ENCODE data around the gene PAPLN. TPM values are rescaled to one million over a fixed set of nuclear protein-coding genes. Genes with fewer than 3 reads are reported as not detected.

Gene PAPLN, protein sequence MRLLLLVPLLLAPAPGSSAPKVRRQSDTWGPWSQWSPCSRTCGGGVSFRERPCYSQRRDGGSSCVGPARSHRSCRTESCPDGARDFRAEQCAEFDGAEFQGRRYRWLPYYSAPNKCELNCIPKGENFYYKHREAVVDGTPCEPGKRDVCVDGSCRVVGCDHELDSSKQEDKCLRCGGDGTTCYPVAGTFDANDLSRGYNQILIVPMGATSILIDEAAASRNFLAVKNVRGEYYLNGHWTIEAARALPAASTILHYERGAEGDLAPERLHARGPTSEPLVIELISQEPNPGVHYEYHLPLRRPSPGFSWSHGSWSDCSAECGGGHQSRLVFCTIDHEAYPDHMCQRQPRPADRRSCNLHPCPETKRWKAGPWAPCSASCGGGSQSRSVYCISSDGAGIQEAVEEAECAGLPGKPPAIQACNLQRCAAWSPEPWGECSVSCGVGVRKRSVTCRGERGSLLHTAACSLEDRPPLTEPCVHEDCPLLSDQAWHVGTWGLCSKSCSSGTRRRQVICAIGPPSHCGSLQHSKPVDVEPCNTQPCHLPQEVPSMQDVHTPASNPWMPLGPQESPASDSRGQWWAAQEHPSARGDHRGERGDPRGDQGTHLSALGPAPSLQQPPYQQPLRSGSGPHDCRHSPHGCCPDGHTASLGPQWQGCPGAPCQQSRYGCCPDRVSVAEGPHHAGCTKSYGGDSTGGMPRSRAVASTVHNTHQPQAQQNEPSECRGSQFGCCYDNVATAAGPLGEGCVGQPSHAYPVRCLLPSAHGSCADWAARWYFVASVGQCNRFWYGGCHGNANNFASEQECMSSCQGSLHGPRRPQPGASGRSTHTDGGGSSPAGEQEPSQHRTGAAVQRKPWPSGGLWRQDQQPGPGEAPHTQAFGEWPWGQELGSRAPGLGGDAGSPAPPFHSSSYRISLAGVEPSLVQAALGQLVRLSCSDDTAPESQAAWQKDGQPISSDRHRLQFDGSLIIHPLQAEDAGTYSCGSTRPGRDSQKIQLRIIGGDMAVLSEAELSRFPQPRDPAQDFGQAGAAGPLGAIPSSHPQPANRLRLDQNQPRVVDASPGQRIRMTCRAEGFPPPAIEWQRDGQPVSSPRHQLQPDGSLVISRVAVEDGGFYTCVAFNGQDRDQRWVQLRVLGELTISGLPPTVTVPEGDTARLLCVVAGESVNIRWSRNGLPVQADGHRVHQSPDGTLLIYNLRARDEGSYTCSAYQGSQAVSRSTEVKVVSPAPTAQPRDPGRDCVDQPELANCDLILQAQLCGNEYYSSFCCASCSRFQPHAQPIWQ
- total RNA-seq (2021; fragmentation: NEBNext Ultra II Directional; extraction: Animal tissue kit (Norgen Biotek cat#: 25700)) (14.8 and 15.9 TPM in 2 replicates), polyA plus RNA-seq (2011; rRNA removed) (25.6 and 33.7 TPM in 2 replicates), polyA minus RNA-seq (2011; rRNA and poly(A)+ RNA removed) (22.0 and 24.4 TPM in 2 replicates)
- polyA plus RNA-seq (2011; cell fraction: cytosol; rRNA removed) = 34.9 TPM
- polyA plus RNA-seq (2011; cell fraction: nucleus; rRNA removed) = 176 TPM
- 23.8 to 37.0 TPM (median 27.7 TPM) in 4 replicates for polyA plus RNA-seq (2012, experiment 1 of 2)
- 10.2 TPM for polyA plus RNA-seq (2012, experiment 2 of 2)
- 4.1 TPM for polyA plus RNA-seq (2013, experiment 1 of 2)
- 3.1 TPM for polyA plus RNA-seq (2013, experiment 2 of 2)
- 22.1 TPM for polyA minus RNA-seq (2011; cell fraction: cytosol; rRNA and poly(A)+ RNA removed)
- 58.7 TPM for polyA minus RNA-seq (2011; cell fraction: nucleus; rRNA and poly(A)+ RNA removed)
- long read RNA-seq, experiment 1, partial matches to known transcripts = 6 of 6 reads
- long read RNA-seq, experiment 1, other reads (novel, unspliced or antisense) = 0 of 6 reads
- long read RNA-seq, experiment 2, partial matches to known transcripts = 0 of 1 reads
- long read RNA-seq, experiment 2, other reads (novel, unspliced or antisense) = 1 of 1 reads

DNA sequence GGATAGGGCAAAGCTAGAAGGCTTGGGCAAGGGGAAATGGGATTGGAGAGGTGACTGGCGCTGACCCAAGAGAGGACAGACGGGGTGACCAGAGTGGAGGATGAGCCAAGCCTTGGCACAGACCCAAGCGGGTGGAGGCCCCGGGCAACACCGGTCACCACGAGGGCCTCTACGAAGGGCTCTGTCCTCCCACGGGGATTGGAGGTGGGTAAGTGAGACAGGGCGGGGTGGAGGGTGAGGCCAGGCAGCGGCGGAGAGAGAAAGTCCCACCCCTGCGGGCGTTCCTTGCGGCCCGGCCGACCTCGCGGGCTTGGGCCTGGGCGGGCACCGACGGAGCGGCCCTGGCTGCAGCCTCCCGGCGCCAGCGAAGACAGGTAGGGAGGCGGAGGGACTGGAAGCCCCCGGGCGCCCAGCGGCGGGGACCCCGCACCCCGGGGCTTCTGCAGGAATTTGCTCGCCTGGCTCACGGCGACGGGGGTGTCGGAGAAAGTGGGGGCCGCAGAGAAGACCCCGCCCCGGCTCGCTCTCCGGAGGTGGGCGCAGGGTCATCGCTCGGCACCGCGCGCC, at the start of gene PAPLN:
PAPLN (plus strand) TSS at position 288 of the 567 bp plus-strand sequence. CDS start 2,273 bp downstream, outside the sequence.
- peak within 1 kb of the TSS; percentile 93; the same call in 1 of the 2 replicates for H2BK12ac ChIP-seq (ENCODE audit: low read depth, low read length)
- 0 out of 8 replicates have a peak, but pooled peaks cover 0 to 3% (median 0%) of the 10 kb centered on the region in 4 experiments for H3K36me3 ChIP-seq (ENCODE audit: control insufficient read depth in 2 of 4, insufficient read depth in 4 of 4, low read length in 3 of 4)
- H4K91ac ChIP-seq (replicated peaks; ENCODE audit: insufficient read length, low read length) = peak within 1 kb of the TSS; percentile 61
- H3K27ac ChIP-seq (ENCODE audit: low read depth, low read length) = no peak within 1 kb of the TSS
- H4K20me1 ChIP-seq (replicated peaks in 1 of 2; ENCODE audit: control insufficient read depth in 1 of 2, insufficient read depth in 2 of 2, low read length in 2 of 2) = peaks cover 3 to 4% of the 10 kb centered on the region in 2 experiments
- H3K56ac ChIP-seq (replicated peaks; ENCODE audit: insufficient read length, low read depth, low read length) = no peak within 1 kb of the TSS
- H3K4me1 ChIP-seq (replicated peaks in 1 of 4; ENCODE audit: control insufficient read depth in 3 of 4, insufficient read depth in 4 of 4, low read length in 3 of 4) = peaks cover 3 to 59% (median 36%) of the 10 kb centered on the region in 4 experiments
- H3K79me1 ChIP-seq (ENCODE audit: low read depth, low read length) = peaks cover 5% of the 10 kb centered on the region
- H2BK15ac ChIP-seq (ENCODE audit: low read length) = peak within 1 kb of the TSS; percentile 98; the same call in 1 of the 2 replicates
- H3K9me3 ChIP-seq (ENCODE audit: insufficient read depth in 2 of 2, low read depth in 1 of 2, low read length in 1 of 2) = no peaks in the 10 kb centered on the region
- DNase-seq (ENCODE audit: low read depth in 1 of 2, low spot score in 2 of 2) (peak in 1 of 2 experiments; percentile 77), FAIRE-seq (no peak)
- no peak within 1 kb of the TSS for H2BK120ac ChIP-seq (replicated peaks; ENCODE audit: low read depth, low read length)
- H3K4ac ChIP-seq (replicated peaks; ENCODE audit: insufficient read length, low read depth, low read length) = peak within 1 kb of the TSS; percentile 0
- H3K27me3 ChIP-seq (replicated peaks in 1 of 4; ENCODE audit: control insufficient read depth in 3 of 4, extremely low read depth in 1 of 4, insufficient read depth in 3 of 4, low read length in 3 of 4) = peaks cover 6 to 29% (median 20%) of the 10 kb centered on the region in 4 experiments
- no peak within 1 kb of the TSS for H3K23ac ChIP-seq (ENCODE audit: insufficient read length)
- H3K79me2 ChIP-seq (ENCODE audit: control insufficient read depth in 1 of 2, insufficient read depth in 2 of 2, low read length in 2 of 2) = peaks cover 0 to 10% of the 10 kb centered on the region in 2 experiments; a peak in 2 of 4 replicates
- H3K23me2 ChIP-seq (ENCODE audit: low read depth, low read length) = peaks cover 22% of the 10 kb centered on the region
- POLR2A ChIA-PET (ENCODE audit: partially characterized antibody) = interaction anchor here (0.6 to 1.7 kb wide), 6 partner anchors 9 to 186 kb away, joined by 3 to 6 read pairs (median 3); no protein-coding TSS in a partner anchor
- peak within 1 kb of the TSS; percentile 53 for H4K8ac ChIP-seq (ENCODE audit: extremely low read depth, insufficient read depth, low read length)
- no peak within 1 kb of the TSS for H2AK5ac ChIP-seq (ENCODE audit: low read depth, low read length)
- peak within 1 kb of the TSS; percentile 55 to 62 (median 60) for H3K4me3 ChIP-seq (ENCODE audit: extremely low read depth in 1 of 4, insufficient read depth in 2 of 4, low read depth in 3 of 4, low read length in 4 of 4)
- H3K9ac ChIP-seq (replicated peaks in 1 of 4; ENCODE audit: extremely low read depth in 1 of 4, low read depth in 3 of 4, low read length in 3 of 4) = peak within 1 kb of the TSS in 3 of 4 experiments; percentile 22 to 58 (median 34); a peak in 5 of 7 replicates
- peak within 1 kb of the TSS; percentile 89 for H3K18ac ChIP-seq (ENCODE audit: extremely low read depth, low read length)
- H2BK20ac ChIP-seq (ENCODE audit: low read length) = peak within 1 kb of the TSS; percentile 92; the same call in 1 of the 2 replicates
- 0 out of 2 replicates have a peak within 1 kb of the TSS, but pooled peaks have one; percentile 34 for H2AFZ ChIP-seq (ENCODE audit: low read length)
- no peak within 1 kb of the TSS for H3K14ac ChIP-seq (ENCODE audit: insufficient read length)
- CTCF ChIA-PET (ENCODE audit: partially characterized antibody) = interaction anchor here (0.6 to 0.8 kb wide), 2 partner anchors 17 to 64 kb away, joined by 3 read pairs; no protein-coding TSS in a partner anchor
- peak within 1 kb of the TSS; percentile 42 for H4K5ac ChIP-seq (ENCODE audit: insufficient read length, low read depth, low read length)
- peak within 1 kb of the TSS; percentile 86; the same call in 1 of the 2 replicates for H2BK5ac ChIP-seq (ENCODE audit: low read depth, low read length)
- peak within 1 kb of the TSS; percentile 89 to 96 for H3K4me2 ChIP-seq (ENCODE audit: insufficient read depth in 1 of 2, low read depth in 2 of 2, low read length in 2 of 2)
- WGBS, 2 experiments (ENCODE audit: extremely low coverage in 1 of 2, insufficient coverage in 1 of 2, insufficient read length in 1 of 2, insufficient replicate concordance in 2 of 2, low coverage in 1 of 2, low lambda C conversion rate in 2 of 2, missing lambda C conversion rate in 1 of 2) = 2% methylated on average over 20 of the region's 48 CpGs; no CpG with 5 or more reads in 1 of the 2 experiments
- TF ChIP-seq BACH1 (IDR thresholded peaks at IDR 0.05; ENCODE audit: low read length) (no peak), RBBP5 (IDR thresholded peaks at IDR 0.05; ENCODE audit: borderline replicate concordance, low read depth, low read length) (peak; percentile 37; the same call in 1 of the 2 replicates)

Measured in H1 (cell line).